Smooth muscle cell (in vitro differentiated cells): ENCODE measurements around the gene NMS. TPM values are rescaled to one million over a fixed set of nuclear protein-coding genes. Genes with fewer than 3 reads are reported as not detected.

ENCODE experiments used
- DNase-seq: peaks from one replicate; lab custom pipeline; 2025; ENCODE audit not compliant: unreplicated experiment; lab: John Stamatoyannopoulos, UW
- H2AFZ ChIP-seq: fragments of 200-600 bp; sonication (generic); 2 replicates; pipeline ENCODE4 v1.6.0; 2016; ENCODE audit warnings: antibody characterized with exemption, low read depth, mild to moderate bottlenecking
- H3F3A ChIP-seq: fragments of 200-600 bp; sonication (generic); 2 replicates; pipeline ENCODE4 v1.6.0; 2017; ENCODE audit warnings: antibody characterized with exemption, low read depth
- H3K27ac ChIP-seq: fragments of 200-600 bp; sonication (generic); 2 replicates; pipeline ENCODE4 v1.5.1; 2016; ENCODE audit warnings: low read depth, mild to moderate bottlenecking
- H3K27me3 ChIP-seq: fragments of 200-600 bp; sonication (generic); 2 replicates; pipeline ENCODE4 v1.6.1; 2016; ENCODE audit warnings: low read depth, mild to moderate bottlenecking
- H3K36me3 ChIP-seq: fragments of 200-600 bp; sonication (generic); 2 replicates; pipeline ENCODE4 v1.5.1; 2016; ENCODE audit warnings: low read depth
- H3K4me1 ChIP-seq: fragments of 200-600 bp; sonication (generic); 2 replicates; pipeline ENCODE4 v1.5.1; 2016; ENCODE audit warnings: low read depth
- H3K4me2 ChIP-seq: fragments of 200-600 bp; sonication (generic); 2 replicates; pipeline ENCODE4 v1.6.0; 2016; ENCODE audit warnings: mild to moderate bottlenecking
- H3K4me3 ChIP-seq: fragments of 200-600 bp; sonication (generic); 2 replicates; pipeline ENCODE4 v1.5.1; 2016; ENCODE audit warnings: mild to moderate bottlenecking
- H3K79me2 ChIP-seq: fragments of 200-600 bp; sonication (generic); 2 replicates; pipeline ENCODE4 v1.6.0; 2016; ENCODE audit warnings: low read depth, mild to moderate bottlenecking
- H3K9ac ChIP-seq: fragments of 200-600 bp; sonication (generic); 2 replicates; pipeline ENCODE4 v1.6.0; 2016; ENCODE audit warnings: low read depth
- H3K9me3 ChIP-seq: fragments of 200-600 bp; sonication (generic); replicated peaks from 2 replicates; pipeline ENCODE4 v1.5.1; 2016; ENCODE audit warnings: low read depth
- H4K20me1 ChIP-seq: fragments of 200-600 bp; sonication (generic); 2 replicates; pipeline ENCODE4 v1.6.0; 2016; ENCODE audit warnings: low read depth
- CTCF ChIP-seq: fragments of 200-600 bp; sonication (generic); IDR thresholded peaks from 2 replicates; pipeline ENCODE4 v1.5.1; 2017; ENCODE audit warnings: borderline replicate concordance, mild to moderate bottlenecking, antibody characterized with exemption; ENCODE audit not compliant: insufficient read depth, poor library complexity, severe bottlenecking
- WGBS: methylation state at CpG from one replicate; pipeline ENCODE4 v1.1.7; 2016; ENCODE audit warnings: low lambda C conversion rate; 5-methylcytosine and 5-hydroxymethylcytosine counted together
- polyA plus RNA-seq: library from polyadenylated mRNA; unstranded; fragments of >200 nt; fragmentation: Nextera tagmentation; extraction: Ambion mirVana; gene quantifications from 2 replicates; pipeline ENCODE4 v1.2.1, GENCODE V29; 2016
- total RNA-seq: library from RNA; depleted of rRNA; stranded (reverse); fragments of >200 nt; gene quantifications from 2 replicates; pipeline ENCODE4 v1.2.3, GENCODE V29; 2014

The NMS gene
- total and polyA plus RNA-seq, 2 experiments from 2014 or later: not detected

GRCh38 chr2:100527440-100528015 lies 57.2 kb downstream of the NMS start:
- Histone ChIP-seq H3K4me1 (no peaks in the 10 kb centered on the region), H3F3A (no peaks in the 10 kb centered on the region), H3K79me2 (no peaks in the 10 kb centered on the region), H4K20me1 (no peaks in the 10 kb centered on the region), H3K9me3 (no peaks in the 10 kb centered on the region), H3K9ac (no peak overlapping the region), H3K27ac (no peak overlapping the region), H3K4me3 (no peak overlapping the region), H3K27me3 (no peaks in the 10 kb centered on the region), H3K36me3 (no peaks in the 10 kb centered on the region), H3K4me2 (no peak overlapping the region), H2AFZ (no peak overlapping the region)
- no peak for DNase-seq
- TF ChIP-seq CTCF: no peak
- 83% methylated on average over 7 of the region's 7 CpGs for WGBS

- H3K4me2 ChIP-seq: no peak overlapping the region
- DNase-seq: no peak
- H3K36me3 ChIP-seq: no peaks in the 10 kb centered on the region
- H3K9ac ChIP-seq: no peak overlapping the region
- no peak overlapping the region for H3K27ac ChIP-seq
- no peaks in the 10 kb centered on the region for H3K27me3 ChIP-seq
- TF ChIP-seq CTCF: no peak
- no peak overlapping the region for H3K4me3 ChIP-seq
- H4K20me1 ChIP-seq: no peaks in the 10 kb centered on the region
- no peaks in the 10 kb centered on the region for H3F3A ChIP-seq
- H3K79me2 ChIP-seq: no peaks in the 10 kb centered on the region
- no peaks in the 10 kb centered on the region for H3K9me3 ChIP-seq
- H3K4me1 ChIP-seq: no peaks in the 10 kb centered on the region
- H2AFZ ChIP-seq: no peak overlapping the region
- WGBS: 87% methylated on average over 8 of the region's 8 CpGs
Observed at GRCh38 chr2:100529176-100529575, 58.9 kb downstream of the NMS start.

GRCh38 chr2:100529900-100530299 lies 59.6 kb downstream of the NMS start:
- no peak for DNase-seq
- TF ChIP-seq CTCF: no peak
- H3K79me2 ChIP-seq: no peaks in the 10 kb centered on the region

More at GRCh38 chr2:100529900-100530299, 59.6 kb downstream of the NMS start:
- H3F3A ChIP-seq: no peaks in the 10 kb centered on the region
- no peaks in the 10 kb centered on the region for H3K36me3 ChIP-seq
- no peaks in the 10 kb centered on the region for H3K9me3 ChIP-seq
- H3K4me2 ChIP-seq: no peak overlapping the region
- H4K20me1 ChIP-seq: no peaks in the 10 kb centered on the region
- H3K4me1 ChIP-seq: no peaks in the 10 kb centered on the region
- H3K27me3 ChIP-seq: no peaks in the 10 kb centered on the region
- 87% methylated on average over 6 of the region's 6 CpGs for WGBS
- H3K9ac ChIP-seq: no peak overlapping the region
- H2AFZ ChIP-seq: no peak overlapping the region
- no peak overlapping the region for H3K27ac ChIP-seq
- H3K4me3 ChIP-seq: no peak overlapping the region

Other genes with a start within 250 kb of the NMS start
- gene LONRF2, start 148.0 kb upstream of the NMS start, total RNA-seq: 1.3 and 1.4 TPM in 2 replicates
- gene LONRF2, start 148.0 kb upstream of the NMS start, polyA plus RNA-seq: 0.06 and 0.34 TPM in 2 replicates
- gene CHST10, start 52.8 kb upstream of the NMS start, total RNA-seq: 9.5 and 11.2 TPM in 2 replicates
- 5.4 and 8.9 TPM in 2 replicates for gene CHST10, start 52.8 kb upstream of the NMS start, polyA plus RNA-seq
- gene PDCL3, start 92.5 kb downstream of the NMS start, total RNA-seq: 8.8 and 15.4 TPM in 2 replicates
- gene PDCL3, start 92.5 kb downstream of the NMS start, polyA plus RNA-seq: 12.6 and 26.2 TPM in 2 replicates